SH-SY5Y (cell line): ENCODE measurements around the gene POP7.

Experiments
- GATA2 ChIP-seq: IDR thresholded peaks from 2 replicates; pipeline ENCODE4 v1.6.1; 2011; ENCODE audit warnings: mild to moderate bottlenecking, low read depth, low read length
- GATA3 ChIP-seq: IDR thresholded peaks from 2 replicates; pipeline ENCODE4 v1.6.1; 2011; ENCODE audit warnings: low read depth, mild to moderate bottlenecking, low read length, moderate library complexity

DNA sequence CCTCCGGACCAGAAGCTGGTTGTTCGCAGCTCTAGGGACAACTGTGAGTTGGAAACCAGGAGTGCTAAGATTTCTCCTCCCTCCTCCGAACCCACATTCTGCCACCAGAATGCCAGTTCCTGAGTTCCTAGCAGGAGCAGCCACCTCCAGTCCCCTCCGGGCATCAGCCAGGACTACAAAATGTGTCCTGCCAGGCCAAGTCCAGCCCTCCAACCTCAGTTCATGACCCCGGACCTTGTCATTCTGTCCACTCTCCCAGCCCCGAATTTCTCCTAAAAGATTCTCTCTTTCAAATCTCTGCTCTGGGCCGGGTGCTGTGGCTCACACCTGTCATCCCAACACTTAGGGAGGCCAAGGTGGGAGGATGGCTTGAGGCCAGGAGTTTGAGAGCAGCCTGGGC is 29.8 kb downstream of the POP7 start:
- no peak for TF ChIP-seq GATA3
- no peak for TF ChIP-seq GATA2
